IMR-90 (cell line): ENCODE measurements around the gene RNU1-4. TPM values are rescaled to one million over a fixed set of nuclear protein-coding genes. Genes with fewer than 3 reads are reported as not detected.
"Not testable (repeated sequence)": the region's sequence is repeated elsewhere in the genome, so short reads cannot be mapped to it uniquely, and the experiment has no call there.

ENCODE experiments used
- ATAC-seq: fragments of 200-7000 bp; cut with Tn5 transposase; 2 replicates; pipeline ENCODE4 v1.9.1; 2020; ENCODE audit warnings: low read depth, mild to moderate bottlenecking, moderate library complexity
- BruUV-seq: library from RNA; stranded (reverse); fragments of 400-500 nt; replicated peaks from 2 replicates; lab custom pipeline; 2021; lab: Mats Ljungman, UMichigan
- CTCF ChIA-PET: fragments of 300-600 bp; formaldehyde crosslinking; extraction: SDS; loops from one replicate; lab custom pipeline; 2021; ENCODE audit warnings: antibody characterized with exemption; lab: Yijun Ruan, JAX
- POLR2A ChIA-PET: fragments of 300-600 bp; sonication (Branson Sonifier 250); formaldehyde crosslinking; loops from one replicate; lab custom pipeline; 2022; ENCODE audit warnings: antibody characterized with exemption; ENCODE audit not compliant: unreplicated experiment; lab: Charles Lee
- DNase-seq: peaks from one replicate; pipeline ENCODE4 v3.0.0; 2013
- H2AFZ ChIP-seq: replicated peaks from 2 replicates; pipeline ENCODE3; 2013; ENCODE audit warnings: low read length, mild to moderate bottlenecking; ENCODE audit not compliant: poor library complexity
- H2AK5ac ChIP-seq: 2 replicates; pipeline ENCODE4 v1.6.1; 2013; ENCODE audit warnings: low read depth, low read length, inconsistent platforms
- H2AK9ac ChIP-seq: replicated peaks from 2 replicates; pipeline ENCODE3; 2013; ENCODE audit warnings: mild to moderate bottlenecking, low read depth, low read length, moderate library complexity; ENCODE audit not compliant: poor library complexity
- H2BK120ac ChIP-seq: 2 replicates; pipeline ENCODE4 v1.6.1; 2013; ENCODE audit warnings: low read depth, low read length, inconsistent platforms
- H2BK15ac ChIP-seq: 3 replicates; pipeline ENCODE4 v1.6.1; 2013; ENCODE audit warnings: low read depth, low read length, inconsistent platforms
- H2BK20ac ChIP-seq: 2 replicates; pipeline ENCODE4 v1.6.1; 2013; ENCODE audit warnings: low read depth, mild to moderate bottlenecking, inconsistent platforms, low read length, moderate library complexity
- H2BK5ac ChIP-seq: 2 replicates; pipeline ENCODE4 v1.6.1; 2013; ENCODE audit warnings: mild to moderate bottlenecking, low read depth, low read length, inconsistent platforms; ENCODE audit not compliant: poor library complexity, severe bottlenecking
- H3K14ac ChIP-seq: replicated peaks from 2 replicates; pipeline ENCODE4 v1.6.1; 2013; ENCODE audit warnings: low read depth, low read length, inconsistent platforms
- H3K18ac ChIP-seq: 2 replicates; pipeline ENCODE4 v1.6.1; 2013; ENCODE audit warnings: low read depth, low read length, control low read depth
- H3K23ac ChIP-seq: 2 replicates; pipeline ENCODE4 v1.6.1; 2013; ENCODE audit warnings: low read depth, low read length, inconsistent platforms
- H3K27ac ChIP-seq: 2 replicates; pipeline ENCODE4 v1.5.1; 2013; ENCODE audit warnings: mild to moderate bottlenecking, control low read depth, low read length; ENCODE audit not compliant: insufficient read depth
- H3K27me3 ChIP-seq: 2 replicates; pipeline ENCODE4 v1.6.1; 2013; ENCODE audit warnings: low read length; ENCODE audit not compliant: control insufficient read depth, insufficient read depth
- H3K36me3 ChIP-seq: 2 replicates; pipeline ENCODE4 v1.6.1; 2013; ENCODE audit warnings: low read length, mixed read lengths; ENCODE audit not compliant: control insufficient read depth, insufficient read depth
- H3K4ac ChIP-seq: 2 replicates; pipeline ENCODE4 v1.6.1; 2013; ENCODE audit warnings: low read depth, low read length, inconsistent platforms
- H3K4me1 ChIP-seq: 2 replicates; pipeline ENCODE4 v1.6.1; 2013; ENCODE audit warnings: low read length, mixed read lengths; ENCODE audit not compliant: control insufficient read depth, insufficient read depth
- H3K4me2 ChIP-seq: 2 replicates; pipeline ENCODE4 v1.6.1; 2013; ENCODE audit warnings: low read depth, mild to moderate bottlenecking, control low read depth, low read length, moderate library complexity
- H3K4me3 ChIP-seq: 2 replicates; pipeline ENCODE4 v1.5.1; 2013; ENCODE audit warnings: low read depth, mild to moderate bottlenecking, control low read depth, low read length, moderate library complexity; ENCODE audit not compliant: insufficient read depth
- H3K56ac ChIP-seq: 2 replicates; pipeline ENCODE4 v1.6.1; 2013; ENCODE audit warnings: low read length, inconsistent platforms; ENCODE audit not compliant: insufficient read depth; ENCODE audit errors: extremely low read depth
- H3K79me1 ChIP-seq, 2 experiments: 2 replicates each; pipeline ENCODE4 v1.6.1; 2013; ENCODE audit warnings: low read length in 2 of 2, inconsistent platforms in 1 of 2, low read depth in 1 of 2
- H3K9ac ChIP-seq: 2 replicates; pipeline ENCODE4 v1.6.1; 2013; ENCODE audit warnings: low read depth, low read length, control low read depth
- H3K9me1 ChIP-seq: 2 replicates; pipeline ENCODE4 v1.6.1; 2013; ENCODE audit warnings: low read length, inconsistent platforms; ENCODE audit not compliant: insufficient read depth
- H3K9me3 ChIP-seq: 2 replicates; pipeline ENCODE4 v1.6.1; 2013; ENCODE audit warnings: low read length; ENCODE audit not compliant: control insufficient read depth, insufficient read depth
- H4K20me1 ChIP-seq: 2 replicates; pipeline ENCODE4 v1.6.1; 2013; ENCODE audit warnings: low read length, inconsistent platforms; ENCODE audit not compliant: insufficient read depth
- H4K5ac ChIP-seq: 2 replicates; pipeline ENCODE4 v1.6.1; 2013; ENCODE audit warnings: mild to moderate bottlenecking, low read depth, low read length, control low read depth
- H4K8ac ChIP-seq, 2 experiments: 2 replicates each; pipeline ENCODE4 v1.6.1; 2013; ENCODE audit warnings: low read depth in 2 of 2, low read length in 2 of 2, control low read depth in 1 of 2, inconsistent platforms in 1 of 2
- H4K91ac ChIP-seq: 2 replicates; pipeline ENCODE4 v1.6.1; 2013; ENCODE audit warnings: low read depth, low read length, inconsistent platforms; ENCODE audit not compliant: insufficient read depth
- WGBS, 2 experiments: methylation state at CpG; one replicate each; pipeline versions ENCODE4 v1.1.5 to v1.1.7; 2013; ENCODE audit warnings: missing lambda C conversion rate in 2 of 2; ENCODE audit not compliant: insufficient read length in 1 of 2; ENCODE audit errors: extremely low coverage in 2 of 2; 5-methylcytosine and 5-hydroxymethylcytosine counted together
- dilution Hi-C: fragments of 300-500 bp; cut with HindIII; formaldehyde crosslinking; loops from one replicate; pipeline ENCODE4 v1.14.3; 2018; ENCODE audit warnings: low sequenced_read_pairs; ENCODE audit not compliant: unreplicated experiment
- in situ Hi-C: fragments of 300-500 bp; cut with MboI; formaldehyde crosslinking; loops from 3 replicates; pipeline ENCODE4 v1.14.3; 2019; ENCODE audit warnings: low sequenced_read_pairs, inconsistent platforms, mixed read lengths
- intact Hi-C: fragments of 100-400 bp; cut with micrococcal nuclease; formaldehyde crosslinking; loops from 2 replicates; pipeline ENCODE4 v1.10.0; 2022
- polyA plus RNA-seq, 3 experiments: library from polyadenylated mRNA; depleted of rRNA; stranded (reverse); fragments of >200 nt; gene quantifications; 2 replicates each; pipeline ENCODE4 v1.2.3, GENCODE V29; 2012; ENCODE audit warnings: low replicate concordance in 1 of 3
- total RNA-seq: library from RNA; depleted of rRNA; stranded (reverse); fragments of >200 nt; gene quantifications from 2 replicates; pipeline ENCODE4 v1.2.3, GENCODE V29; 2012

The RNU1-4 gene
- total and polyA plus RNA-seq, 2 of the 4 experiments (the other 2 are of a cell fraction), result under 0.01 TPM; not detected in 1

DNA sequence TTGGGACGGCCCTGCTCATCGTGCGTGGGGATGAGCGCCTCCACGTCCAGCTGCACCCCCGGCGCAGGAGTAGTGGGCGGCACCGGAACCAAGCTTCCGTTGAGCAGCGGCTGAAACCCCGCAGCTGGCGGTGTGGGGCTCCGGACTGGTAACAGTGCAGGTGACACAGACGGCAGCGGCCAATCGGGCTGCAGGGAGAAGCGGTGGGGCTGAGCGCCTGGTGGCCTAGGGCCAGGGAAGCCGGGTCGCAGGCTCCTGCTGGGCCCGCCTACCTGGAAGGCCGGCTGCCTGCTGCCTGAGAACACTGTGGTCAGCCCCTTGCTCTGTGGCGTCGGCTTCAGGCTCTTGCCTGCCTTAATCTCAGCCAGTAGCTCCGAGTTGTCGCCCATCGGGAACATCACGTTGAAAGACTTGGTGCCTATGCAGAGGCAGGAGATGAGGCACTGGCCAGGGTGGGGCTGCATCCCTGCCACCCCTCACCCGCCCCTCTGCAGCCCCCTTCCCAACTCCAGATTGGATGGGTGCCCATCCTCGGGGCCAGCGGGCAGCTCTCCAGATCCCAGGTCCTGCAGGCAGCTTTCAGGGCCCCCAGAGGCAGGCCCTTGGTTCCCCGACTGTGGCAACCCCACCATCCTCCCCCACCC is 43.7 kb upstream of the RNU1-4 start:
- CTCF ChIA-PET, result not testable (repeated sequence)

GRCh38 chr1:16697152-16697551 is 43.2 kb upstream of the RNU1-4 start:
- H2BK5ac ChIP-seq, H4K8ac ChIP-seq, H3K23ac ChIP-seq, H3K4ac ChIP-seq, DNase-seq, H3K79me1 ChIP-seq, BruUV-seq, H3K9me3 ChIP-seq, H3K27me3 ChIP-seq, CTCF ChIA-PET, POLR2A ChIA-PET, H3K4me3 ChIP-seq, H3K36me3 ChIP-seq, H3K14ac ChIP-seq, H3K9ac ChIP-seq, H3K4me1 ChIP-seq, in situ Hi-C loops, H2AK9ac ChIP-seq, ATAC-seq, H4K91ac ChIP-seq, H4K5ac ChIP-seq, H3K27ac ChIP-seq, H2BK15ac ChIP-seq, H2BK120ac ChIP-seq, dilution Hi-C loops, H3K56ac ChIP-seq, H2AK5ac ChIP-seq, H3K18ac ChIP-seq, H3K4me2 ChIP-seq, intact Hi-C loops, H3K9me1 ChIP-seq, H4K20me1 ChIP-seq, H2AFZ ChIP-seq, H2BK20ac ChIP-seq: not testable (repeated sequence)
- WGBS, 2 experiments, result no CpG with 5 or more reads among the region's 7 CpGs

More for the DNA sequence above, 43.7 kb upstream of the RNU1-4 start:
- H2AFZ ChIP-seq, H3K4me2 ChIP-seq, H2BK20ac ChIP-seq, BruUV-seq, H3K9me3 ChIP-seq, H3K14ac ChIP-seq, H4K91ac ChIP-seq, H3K18ac ChIP-seq, H2BK15ac ChIP-seq, H2BK120ac ChIP-seq, H4K8ac ChIP-seq, H2BK5ac ChIP-seq, intact Hi-C loops, H3K36me3 ChIP-seq, H3K27me3 ChIP-seq, H2AK9ac ChIP-seq, ATAC-seq, H3K9ac ChIP-seq, H3K23ac ChIP-seq, H3K56ac ChIP-seq, H3K79me1 ChIP-seq, DNase-seq, H2AK5ac ChIP-seq, H3K27ac ChIP-seq, in situ Hi-C loops, H3K4me1 ChIP-seq, H3K9me1 ChIP-seq, H3K4me3 ChIP-seq, H4K5ac ChIP-seq, H3K4ac ChIP-seq, H4K20me1 ChIP-seq, dilution Hi-C loops: not testable (repeated sequence)
- POLR2A ChIA-PET, result interaction anchor here (0.6 kb wide), 1 partner anchor 20 kb away, joined by 4 read pairs; no protein-coding TSS in a partner anchor
- WGBS, 2 experiments, result 2% methylated on average over 7 of the region's 33 CpGs; no CpG with 5 or more reads in 1 of the 2 experiments
